Measurements from ENCODE around the gene UTP3. TPM values are rescaled to one million over a fixed set of nuclear protein-coding genes. Genes with fewer than 3 reads are reported as not detected.

Gene UTP3
- total and polyA plus RNA-seq, 9 of the 15 experiments (the other 6 are each of a cell fraction or from before 2014, with no cell fraction given), result 11.9 to 69.3 (median 34.0) TPM

- TF ChIP-seq POLR2G (IDR thresholded peaks at IDR 0.05; ENCODE audit: low read depth, low read length) (peak; percentile 83), ZNF75A (CRISPR knock-in tag; IDR thresholded peaks at IDR 0.05) (no peak), WHSC1 (IDR thresholded peaks at IDR 0.05; ENCODE audit: low read length) (no peak), KAT2B (IDR thresholded peaks at IDR 0.05; ENCODE audit: low read depth, low read length) (no peak), STAT5A (IDR thresholded peaks at IDR 0.05; ENCODE audit: borderline replicate concordance, low read length) (peak; percentile 74; the same call in 1 of the 2 replicates), PRMT5 (CRISPR knock-in tag; IDR thresholded peaks at IDR 0.05) (no peak), SAP30 (IDR thresholded peaks at IDR 0.05; ENCODE audit: borderline replicate concordance, insufficient read depth, low read depth, low read length, poor library complexity, severe bottlenecking) (peak; percentile 42), RERE (CRISPR knock-in tag; IDR thresholded peaks at IDR 0.05; ENCODE audit: borderline replicate concordance) (no peak), VEZF1 (CRISPR knock-in tag; IDR thresholded peaks at IDR 0.05) (peak; percentile 74)
- TF ChIP-seq, protein P1, sequence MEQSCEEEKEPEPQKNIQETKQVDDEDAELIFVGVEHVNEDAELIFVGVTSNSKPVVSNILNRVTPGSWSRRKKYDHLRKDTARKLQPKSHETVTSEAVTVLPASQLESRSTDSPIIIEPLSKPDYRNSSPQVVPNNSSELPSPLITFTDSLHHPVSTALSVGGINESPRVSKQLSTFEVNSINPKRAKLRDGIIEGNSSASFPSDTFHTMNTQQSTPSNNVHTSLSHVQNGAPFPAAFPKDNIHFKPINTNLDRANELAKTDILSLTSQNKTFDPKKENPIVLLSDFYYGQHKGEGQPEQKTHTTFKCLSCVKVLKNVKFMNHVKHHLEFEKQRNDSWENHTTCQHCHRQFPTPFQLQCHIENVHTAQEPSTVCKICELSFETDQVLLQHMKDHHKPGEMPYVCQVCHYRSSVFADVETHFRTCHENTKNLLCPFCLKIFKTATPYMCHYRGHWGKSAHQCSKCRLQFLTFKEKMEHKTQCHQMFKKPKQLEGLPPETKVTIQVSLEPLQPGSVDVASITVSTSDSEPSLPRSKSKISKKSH (CRISPR knock-in tag; IDR thresholded peaks at IDR 0.05), result no peak
- TF ChIP-seq, protein P2, sequence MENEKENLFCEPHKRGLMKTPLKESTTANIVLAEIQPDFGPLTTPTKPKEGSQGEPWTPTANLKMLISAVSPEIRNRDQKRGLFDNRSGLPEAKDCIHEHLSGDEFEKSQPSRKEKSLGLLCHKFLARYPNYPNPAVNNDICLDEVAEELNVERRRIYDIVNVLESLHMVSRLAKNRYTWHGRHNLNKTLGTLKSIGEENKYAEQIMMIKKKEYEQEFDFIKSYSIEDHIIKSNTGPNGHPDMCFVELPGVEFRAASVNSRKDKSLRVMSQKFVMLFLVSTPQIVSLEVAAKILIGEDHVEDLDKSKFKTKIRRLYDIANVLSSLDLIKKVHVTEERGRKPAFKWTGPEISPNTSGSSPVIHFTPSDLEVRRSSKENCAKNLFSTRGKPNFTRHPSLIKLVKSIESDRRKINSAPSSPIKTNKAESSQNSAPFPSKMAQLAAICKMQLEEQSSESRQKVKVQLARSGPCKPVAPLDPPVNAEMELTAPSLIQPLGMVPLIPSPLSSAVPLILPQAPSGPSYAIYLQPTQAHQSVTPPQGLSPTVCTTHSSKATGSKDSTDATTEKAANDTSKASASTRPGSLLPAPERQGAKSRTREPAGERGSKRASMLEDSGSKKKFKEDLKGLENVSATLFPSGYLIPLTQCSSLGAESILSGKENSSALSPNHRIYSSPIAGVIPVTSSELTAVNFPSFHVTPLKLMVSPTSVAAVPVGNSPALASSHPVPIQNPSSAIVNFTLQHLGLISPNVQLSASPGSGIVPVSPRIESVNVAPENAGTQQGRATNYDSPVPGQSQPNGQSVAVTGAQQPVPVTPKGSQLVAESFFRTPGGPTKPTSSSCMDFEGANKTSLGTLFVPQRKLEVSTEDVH (IDR thresholded peaks at IDR 0.05; ENCODE audit: low read depth, partially characterized antibody), result peak; percentile 96
- TF ChIP-seq, protein P3, sequence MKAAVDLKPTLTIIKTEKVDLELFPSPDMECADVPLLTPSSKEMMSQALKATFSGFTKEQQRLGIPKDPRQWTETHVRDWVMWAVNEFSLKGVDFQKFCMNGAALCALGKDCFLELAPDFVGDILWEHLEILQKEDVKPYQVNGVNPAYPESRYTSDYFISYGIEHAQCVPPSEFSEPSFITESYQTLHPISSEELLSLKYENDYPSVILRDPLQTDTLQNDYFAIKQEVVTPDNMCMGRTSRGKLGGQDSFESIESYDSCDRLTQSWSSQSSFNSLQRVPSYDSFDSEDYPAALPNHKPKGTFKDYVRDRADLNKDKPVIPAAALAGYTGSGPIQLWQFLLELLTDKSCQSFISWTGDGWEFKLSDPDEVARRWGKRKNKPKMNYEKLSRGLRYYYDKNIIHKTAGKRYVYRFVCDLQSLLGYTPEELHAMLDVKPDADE (conservative IDR thresholded peaks at IDR 0.05; ENCODE audit: control insufficient read depth, low read depth, low read length), result peak; percentile 17
Observed at GRCh38 chr4:70687821-70688794, at the start of gene UTP3 (continued).

All from K562 (cell line).